GM18907 (cell line): ENCODE results near the gene NFYB.
"Not testable (repeated sequence)": the region's sequence is repeated elsewhere in the genome, so short reads cannot be mapped to it uniquely, and the experiment has no call there.

ENCODE experiments used
- ATAC-seq: cut with Tn5 transposase; IDR thresholded peaks from one replicate; pipeline ENCODE4 v1.9.1; 2021; ENCODE audit warnings: mild to moderate bottlenecking, moderate library complexity; ENCODE audit not compliant: unreplicated experiment

NFYB gene

GRCh38 chr12:104163028-104163427 lies 25.0 kb upstream of the NFYB start:
- not testable (repeated sequence) for ATAC-seq

- no peak for ATAC-seq
Measured at GRCh38 chr12:104155711-104156555, 17.9 kb upstream of the NFYB start.

- no peak for ATAC-seq
Measured at GRCh38 chr12:104154806-104155205, 16.8 kb upstream of the NFYB start.

GRCh38 chr12:104154286-104154685 lies 16.3 kb upstream of the NFYB start:
- ATAC-seq = no peak

GRCh38 chr12:104152685-104153241 lies 14.8 kb upstream of the NFYB start:
- ATAC-seq = no peak

- ATAC-seq = no peak
Measured at GRCh38 chr12:104150416-104150815, 12.4 kb upstream of the NFYB start.

GRCh38 chr12:104147346-104147745 lies 9.3 kb upstream of the NFYB start:
- no peak for ATAC-seq

- no peak for ATAC-seq
Measured at GRCh38 chr12:104143918-104144317, 5.9 kb upstream of the NFYB start.

- no peak for ATAC-seq
Measured at GRCh38 chr12:104143002-104143401, 5.0 kb upstream of the NFYB start.

GRCh38 chr12:104142543-104142942 lies 4.5 kb upstream of the NFYB start:
- no peak for ATAC-seq

GRCh38 chr12:104138797-104139152 lies 765 bp upstream of the NFYB start:
- ATAC-seq = no peak

- peak; percentile 38 for ATAC-seq
Measured at GRCh38 chr12:104137001-104137901, 759 bp downstream of the NFYB start.

GRCh38 chr12:104136577-104136976 lies 1.4 kb downstream of the NFYB start:
- no peak for ATAC-seq

GRCh38 chr12:104134882-104135281 lies 3.1 kb downstream of the NFYB start:
- no peak for ATAC-seq

GRCh38 chr12:104133866-104134265 lies 4.1 kb downstream of the NFYB start:
- ATAC-seq = no peak

- ATAC-seq = no peak
Measured at GRCh38 chr12:104133321-104133720, 4.7 kb downstream of the NFYB start.

- no peak for ATAC-seq
Measured at GRCh38 chr12:104132351-104132956, 5.6 kb downstream of the NFYB start.

- ATAC-seq = no peak
Measured at GRCh38 chr12:104131609-104132008, 6.4 kb downstream of the NFYB start.

GRCh38 chr12:104130760-104131159 lies 7.2 kb downstream of the NFYB start:
- ATAC-seq = no peak

- no peak for ATAC-seq
Measured at GRCh38 chr12:104126548-104126947, 11.5 kb downstream of the NFYB start.

- ATAC-seq = no peak
Measured at GRCh38 chr12:104122298-104122697, 15.7 kb downstream of the NFYB start.
